Hematopoietic multipotent progenitor cell (in vitro differentiated cells): ENCODE data around the gene PNISR. TPM values are rescaled to one million over a fixed set of nuclear protein-coding genes. Genes with fewer than 3 reads are reported as not detected.
"Not testable (repeated sequence)": the region's sequence is repeated elsewhere in the genome, so short reads cannot be mapped to it uniquely, and the experiment has no call there.

Source experiments
- DNase-seq, 3 donors: peaks; one replicate each; pipeline ENCODE4 v3.0.0-alpha.2; 2011 to 2015; ENCODE audit warnings: low read depth in 2 of 3, low spot score in 2 of 3
- total RNA-seq: library from RNA; depleted of rRNA; stranded (reverse); fragments of >200 nt; gene quantifications from one replicate; pipeline ENCODE4 v1.2.3, GENCODE V29; 2012

Gene PNISR, protein sequence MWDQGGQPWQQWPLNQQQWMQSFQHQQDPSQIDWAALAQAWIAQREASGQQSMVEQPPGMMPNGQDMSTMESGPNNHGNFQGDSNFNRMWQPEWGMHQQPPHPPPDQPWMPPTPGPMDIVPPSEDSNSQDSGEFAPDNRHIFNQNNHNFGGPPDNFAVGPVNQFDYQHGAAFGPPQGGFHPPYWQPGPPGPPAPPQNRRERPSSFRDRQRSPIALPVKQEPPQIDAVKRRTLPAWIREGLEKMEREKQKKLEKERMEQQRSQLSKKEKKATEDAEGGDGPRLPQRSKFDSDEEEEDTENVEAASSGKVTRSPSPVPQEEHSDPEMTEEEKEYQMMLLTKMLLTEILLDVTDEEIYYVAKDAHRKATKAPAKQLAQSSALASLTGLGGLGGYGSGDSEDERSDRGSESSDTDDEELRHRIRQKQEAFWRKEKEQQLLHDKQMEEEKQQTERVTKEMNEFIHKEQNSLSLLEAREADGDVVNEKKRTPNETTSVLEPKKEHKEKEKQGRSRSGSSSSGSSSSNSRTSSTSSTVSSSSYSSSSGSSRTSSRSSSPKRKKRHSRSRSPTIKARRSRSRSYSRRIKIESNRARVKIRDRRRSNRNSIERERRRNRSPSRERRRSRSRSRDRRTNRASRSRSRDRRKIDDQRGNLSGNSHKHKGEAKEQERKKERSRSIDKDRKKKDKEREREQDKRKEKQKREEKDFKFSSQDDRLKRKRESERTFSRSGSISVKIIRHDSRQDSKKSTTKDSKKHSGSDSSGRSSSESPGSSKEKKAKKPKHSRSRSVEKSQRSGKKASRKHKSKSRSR
- 103 TPM for total RNA-seq

DNA sequence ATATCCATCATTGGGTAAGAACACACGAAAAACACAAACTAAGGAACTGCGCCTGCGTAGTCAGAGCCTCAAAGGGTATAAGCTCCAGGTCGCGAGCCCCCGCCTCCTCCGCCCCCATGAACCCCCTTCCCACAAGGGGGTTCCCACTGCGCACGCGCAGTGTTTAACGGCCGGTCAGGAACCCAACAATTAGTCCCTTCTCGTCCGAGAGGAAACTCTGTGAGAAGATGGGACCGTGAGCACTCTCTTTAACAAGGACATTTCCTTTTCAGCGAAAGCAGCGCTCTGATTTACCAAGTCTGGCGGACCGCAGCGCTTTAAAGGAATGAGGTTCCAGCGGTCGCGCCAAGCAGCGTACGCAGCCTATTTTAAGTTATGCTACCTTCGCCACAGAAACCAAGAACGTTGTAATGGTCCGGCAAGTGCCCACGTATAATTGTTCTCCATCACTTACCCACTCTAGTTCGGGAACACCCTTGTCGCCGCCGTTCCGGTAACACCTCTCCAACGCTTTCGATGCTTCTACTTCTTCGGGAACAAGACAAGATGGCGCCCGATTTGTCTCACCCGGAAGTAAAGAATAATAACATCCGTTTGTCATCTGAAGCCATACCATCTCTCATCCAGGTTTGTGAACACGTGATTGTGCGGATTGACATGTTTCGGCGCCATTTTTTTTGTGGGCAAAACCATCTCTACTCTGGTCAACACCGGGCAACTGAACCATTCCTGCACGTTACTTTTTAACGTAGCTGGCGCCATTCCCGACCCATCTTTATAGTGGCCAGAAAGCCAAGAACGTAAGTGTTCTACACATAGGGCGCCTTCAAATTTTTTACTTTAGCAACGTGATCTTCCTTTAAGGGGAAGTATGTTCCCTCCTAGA, at the start of gene PNISR:
Gene PNISR, minus strand, starts transcription at position 548 of the 886 bp plus-strand sequence. CDS start 10,649 bp downstream, outside the sequence.
- peak; percentile 87 to 99 (median 98) for DNase-seq

GRCh38 chr6:99473730-99474129, 48.6 kb upstream of the PNISR start:
- DNase-seq: no peak

GRCh38 chr6:99471638-99472037, 46.5 kb upstream of the PNISR start:
- DNase-seq: no peak

DNA sequence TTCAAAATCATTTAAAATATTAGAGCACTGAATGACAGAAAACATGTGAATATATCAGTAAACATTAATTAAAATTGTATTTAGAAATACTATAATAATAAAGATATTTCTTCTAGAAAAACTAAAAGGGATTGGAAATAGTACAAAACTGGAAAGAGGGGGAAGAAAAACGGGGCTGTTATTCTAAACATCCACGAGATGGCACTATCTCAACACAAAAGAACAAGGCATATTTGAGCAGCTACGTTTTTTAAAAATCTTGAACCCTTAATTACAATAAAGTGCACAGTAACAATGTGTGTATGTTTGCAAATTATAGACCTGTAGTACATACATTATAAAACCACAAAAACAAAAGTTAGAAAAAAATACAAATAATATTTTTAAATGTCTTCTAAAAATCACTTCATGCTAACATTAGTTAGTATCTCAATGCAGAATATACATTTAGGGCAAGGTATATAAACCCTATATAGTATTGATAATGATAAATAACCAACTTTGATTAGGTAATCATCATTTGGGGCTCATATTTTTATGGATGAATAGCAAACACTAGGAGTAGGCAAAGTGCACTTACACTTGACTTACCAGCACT, 42.5 kb upstream of the PNISR start:
- DNase-seq: peak in 2 of 3 donors; percentile 7 to 53

GRCh38 chr6:99459133-99459532, 34.0 kb upstream of the PNISR start:
- not testable (repeated sequence) for DNase-seq

GRCh38 chr6:99458319-99458718, 33.2 kb upstream of the PNISR start:
- DNase-seq: peak in 2 of 3 donors; percentile 5 to 28

GRCh38 chr6:99446076-99446475, 21.0 kb upstream of the PNISR start:
- no peak for DNase-seq

- DNase-seq: peak in 2 of 3 donors; percentile 29 to 45
Measured at GRCh38 chr6:99434702-99435530, 9.8 kb upstream of the PNISR start.

DNA sequence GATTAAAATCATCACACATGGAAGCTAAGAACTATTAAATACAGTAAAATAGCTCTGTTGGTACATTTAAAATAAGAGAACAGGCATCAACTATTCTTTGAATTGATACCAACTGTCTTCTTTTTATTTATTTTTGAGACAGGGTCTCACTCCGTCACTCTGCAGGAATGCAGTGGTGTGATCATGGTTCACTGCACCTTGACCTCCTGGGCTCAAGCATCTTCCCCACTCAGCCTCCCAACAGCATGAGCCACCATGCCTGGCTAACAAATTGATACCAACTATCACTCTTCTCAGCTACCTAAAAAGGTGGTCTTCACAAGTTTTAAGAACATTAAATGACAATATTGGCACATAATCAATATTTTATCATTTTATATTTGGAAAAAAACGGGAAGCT, 7.8 kb upstream of the PNISR start:
- DNase-seq: no peak

GRCh38 chr6:99431901-99432300, 6.8 kb upstream of the PNISR start:
- no peak for DNase-seq

GRCh38 chr6:99427988-99428387, 2.9 kb upstream of the PNISR start:
- no peak for DNase-seq

GRCh38 chr6:99426451-99426757, 1.3 kb upstream of the PNISR start:
- no peak for DNase-seq

DNA sequence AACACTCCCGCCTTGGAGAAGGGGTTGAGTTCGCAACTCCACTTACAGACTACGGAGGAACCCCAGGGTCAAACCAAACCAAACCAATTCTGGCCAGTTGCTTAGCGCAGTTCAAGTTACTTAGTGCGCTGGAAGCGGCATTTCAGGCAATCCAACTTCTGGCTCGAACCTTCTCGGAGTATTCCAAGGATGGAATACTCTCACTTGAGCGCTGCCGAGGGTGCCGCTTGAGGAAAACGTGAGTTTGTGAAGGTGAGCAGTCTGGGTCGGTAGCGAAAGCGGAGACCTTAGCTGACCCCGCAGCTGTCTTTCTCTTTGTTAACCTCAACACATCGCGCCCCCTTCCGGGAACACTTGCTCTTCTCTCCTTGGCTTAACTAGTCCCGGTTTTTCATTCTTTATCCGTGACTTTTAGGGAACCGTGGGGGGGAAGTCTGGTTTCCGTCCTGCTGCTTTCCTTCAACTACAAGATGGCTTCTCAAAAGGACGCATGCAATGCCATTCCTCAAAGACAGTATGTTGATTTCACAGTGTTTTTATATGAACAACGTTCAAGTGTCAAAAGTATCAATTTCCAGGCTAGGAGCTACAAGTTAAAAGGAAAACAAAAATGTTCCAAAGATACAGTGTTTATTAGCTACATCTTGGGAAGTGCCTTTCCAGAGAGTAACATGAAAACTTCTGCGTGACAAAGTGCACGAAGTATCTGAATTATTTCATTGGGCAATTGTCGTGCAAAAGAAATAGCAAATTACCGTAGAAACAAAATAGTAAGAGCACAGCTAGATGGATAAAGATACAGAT, 741 bp upstream of the PNISR start:
- DNase-seq: peak in 2 of 3 donors; percentile 74 to 80

DNA sequence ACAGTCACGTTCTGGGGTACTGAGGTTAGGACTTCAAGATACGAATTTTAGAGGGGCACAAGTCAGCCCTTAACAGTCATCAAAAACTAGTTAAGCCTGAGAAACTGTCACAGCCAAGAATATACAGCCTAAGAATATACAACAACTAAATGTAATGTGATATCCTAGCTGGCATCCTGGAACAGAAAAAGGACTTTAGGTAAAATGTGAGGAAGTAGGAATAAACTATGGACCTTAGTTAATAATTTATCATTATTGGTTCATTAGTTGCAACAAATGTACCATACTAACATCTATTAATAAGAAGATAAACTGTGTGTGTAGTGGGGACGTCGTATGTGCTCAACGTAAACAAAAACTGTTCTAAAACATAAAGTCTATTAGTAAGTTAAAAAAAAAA, 1.1 kb downstream of the PNISR start:
- DNase-seq: no peak

- no peak for DNase-seq
Measured at GRCh38 chr6:99422912-99423311, 2.2 kb downstream of the PNISR start.

DNA sequence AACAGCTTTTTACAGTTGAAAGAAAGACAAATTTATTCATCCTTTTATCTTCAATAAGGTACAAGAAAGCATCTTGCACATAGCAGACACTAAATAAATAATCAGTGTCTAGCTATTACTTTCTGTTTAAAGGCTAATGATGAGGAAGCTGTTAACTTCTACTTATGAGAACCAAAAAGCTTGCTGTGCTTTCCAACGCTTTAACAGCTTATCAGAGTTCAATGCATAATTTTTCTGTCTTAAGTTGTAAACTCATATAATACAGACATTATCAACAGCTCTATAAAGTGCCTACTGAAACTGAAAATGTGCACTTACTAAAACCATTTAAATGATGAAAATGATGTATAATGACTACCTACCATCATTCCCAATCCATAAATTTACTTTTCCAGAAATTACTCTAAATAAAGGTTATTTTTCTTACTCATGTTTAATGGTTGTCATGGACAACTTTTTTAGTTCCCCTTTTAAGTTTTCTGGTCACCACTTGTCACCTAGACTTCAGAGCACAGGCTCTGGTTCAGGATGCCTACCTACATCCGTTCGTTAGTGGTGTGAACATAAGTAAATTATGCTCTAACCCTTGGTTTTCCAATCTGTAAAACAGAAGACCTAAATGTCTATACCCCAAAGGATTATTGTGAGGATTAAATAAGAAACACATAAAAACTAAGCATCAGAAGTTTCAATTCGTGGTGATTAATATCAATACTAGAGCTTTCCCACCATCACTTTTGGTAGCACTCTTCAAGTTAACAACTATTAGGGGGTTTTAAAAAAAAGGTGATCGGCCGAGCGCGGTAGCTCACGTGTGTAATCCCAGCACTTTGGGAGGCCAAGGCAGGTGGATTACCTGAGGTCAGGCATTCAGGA, 8.0 kb downstream of the PNISR start:
- DNase-seq: peak in 1 of 3 donors; percentile 62

DNA sequence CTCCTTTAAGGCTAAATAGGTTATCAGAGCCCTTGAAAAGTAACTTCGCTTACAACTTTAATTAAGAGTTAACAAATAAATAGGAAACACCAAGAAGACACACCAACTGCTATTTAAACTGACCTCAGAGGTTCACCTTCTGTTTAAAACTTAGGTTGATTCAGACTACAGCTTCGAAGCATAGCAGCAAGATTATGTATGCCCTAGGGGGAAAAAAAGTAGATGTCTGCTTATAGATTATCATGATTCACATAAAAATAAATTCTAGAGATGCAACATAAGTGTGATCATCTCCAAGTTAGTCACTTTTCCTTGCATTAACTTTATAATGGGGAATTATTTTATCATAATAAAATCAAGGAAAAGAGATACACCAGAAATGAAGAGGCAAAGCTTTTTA, 8.9 kb downstream of the PNISR start:
- DNase-seq: no peak

DNA sequence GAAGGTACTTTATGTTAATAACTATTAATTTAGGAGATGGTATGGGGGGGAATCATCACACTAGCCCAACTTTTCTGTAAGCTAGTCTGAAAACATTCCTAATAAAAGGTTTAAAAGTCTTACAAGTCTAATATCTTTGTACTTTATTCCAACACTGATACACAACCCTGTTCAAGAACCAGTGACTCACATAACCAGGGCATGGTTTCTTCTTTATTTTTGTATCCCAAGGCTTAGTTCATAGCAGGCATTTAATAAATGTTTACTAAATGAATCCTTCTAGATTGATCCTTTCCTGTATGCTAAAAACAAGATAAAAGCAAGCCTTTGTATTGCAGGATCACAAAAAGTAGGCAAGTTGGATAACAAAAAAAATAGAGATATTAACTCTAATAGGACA, 9.7 kb downstream of the PNISR start:
- DNase-seq: no peak
